HUES64 (cell line): ENCODE data around the gene MYL5.
A peak's percentile ranks its signal among the peaks of the same experiment; 100 is the strongest.
"Not testable (repeated sequence)": the region's sequence is repeated elsewhere in the genome, so short reads cannot be mapped to it uniquely, and the experiment has no call there.

ENCODE experiments used
- H3K27ac ChIP-seq: 2 replicates; pipeline ENCODE4 v1.7.0; 2013; ENCODE audit warnings: low read depth, low read length, inconsistent platforms
- H3K27me3 ChIP-seq: 2 replicates; pipeline ENCODE4 v1.6.1; 2013; ENCODE audit warnings: mild to moderate bottlenecking, low read length; ENCODE audit not compliant: insufficient read depth
- H3K36me3 ChIP-seq: 2 replicates; pipeline ENCODE4 v1.6.1; 2013; ENCODE audit warnings: mild to moderate bottlenecking, low read length; ENCODE audit not compliant: insufficient read depth
- H3K4me1 ChIP-seq: 2 replicates; pipeline ENCODE4 v1.6.1; 2013; ENCODE audit warnings: mild to moderate bottlenecking, low read length, moderate library complexity; ENCODE audit not compliant: insufficient read depth
- H3K4me3 ChIP-seq: 2 replicates; pipeline ENCODE4 v1.5.1; 2013; ENCODE audit warnings: mild to moderate bottlenecking, low read length, moderate library complexity
- H3K9ac ChIP-seq: 2 replicates; pipeline ENCODE4 v1.6.1; 2013; ENCODE audit warnings: mild to moderate bottlenecking, low read depth, low read length
- H3K9me3 ChIP-seq: 2 replicates; pipeline ENCODE4 v1.6.1; 2013; ENCODE audit warnings: low read depth, low read length; ENCODE audit not compliant: insufficient read depth
- WGBS: fragments of 150-250, 120-280 bp; methylation state at CpG from one replicate; pipeline ENCODE4 v1.1.7; 2013; ENCODE audit warnings: missing lambda C conversion rate; 5-methylcytosine and 5-hydroxymethylcytosine counted together

Gene MYL5

DNA sequence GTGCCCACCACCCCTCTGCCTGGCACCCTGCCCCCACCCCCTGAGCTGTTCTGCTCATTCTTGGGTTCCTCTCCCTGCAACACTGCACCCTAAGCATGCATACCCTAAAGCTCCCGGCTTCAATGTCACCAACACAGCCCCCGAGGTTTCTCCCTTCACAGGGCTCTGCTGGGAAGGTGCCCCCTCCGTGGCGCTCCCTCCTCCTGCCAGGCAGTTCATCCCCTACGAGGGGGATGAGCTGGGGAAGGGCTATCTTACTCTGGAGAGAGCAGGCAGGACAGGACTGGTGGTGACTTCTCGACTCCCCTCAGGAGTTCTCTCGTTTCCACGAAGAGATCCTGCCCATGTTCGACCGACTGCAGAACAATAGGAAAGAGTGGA, 6.8 kb upstream of the MYL5 start:
- H3K9me3 ChIP-seq, result no peaks in the 10 kb centered on the region
- H3K36me3 ChIP-seq, result peaks cover 19% of the 10 kb centered on the region
- H3K27ac ChIP-seq, result no peak overlapping the region
- H3K27me3 ChIP-seq, result no peaks in the 10 kb centered on the region
- H3K9ac ChIP-seq, result no peak overlapping the region
- no peak overlapping the region for H3K4me3 ChIP-seq
- no peaks in the 10 kb centered on the region for H3K4me1 ChIP-seq
- WGBS, result 69% methylated on average over 10 of the region's 10 CpGs

DNA sequence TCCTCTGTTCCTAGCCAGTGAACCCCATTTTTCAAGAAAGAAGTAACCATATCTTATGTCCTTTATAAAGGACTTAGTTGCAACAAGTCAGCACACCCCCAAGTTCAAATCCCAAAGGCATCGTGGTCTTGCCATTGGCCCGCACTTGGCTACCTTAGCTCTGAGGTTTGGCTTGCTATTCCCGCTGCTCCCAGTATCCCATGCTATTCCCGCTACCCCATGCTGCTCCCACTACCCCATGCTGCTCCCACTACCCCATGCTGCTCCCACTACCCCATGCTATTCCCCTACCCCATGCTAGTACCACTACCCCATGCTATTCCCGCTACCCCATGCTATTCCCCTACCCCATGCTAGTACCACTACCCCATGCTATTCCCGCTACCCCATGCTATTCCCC, 6.1 kb upstream of the MYL5 start:
- H3K27me3 ChIP-seq, H3K4me1 ChIP-seq, H3K27ac ChIP-seq, H3K9ac ChIP-seq, H3K9me3 ChIP-seq, H3K4me3 ChIP-seq: not testable (repeated sequence)
- peaks cover 26% of the 10 kb centered on the region for H3K36me3 ChIP-seq
- 87% methylated on average over 6 of the region's 6 CpGs for WGBS

DNA sequence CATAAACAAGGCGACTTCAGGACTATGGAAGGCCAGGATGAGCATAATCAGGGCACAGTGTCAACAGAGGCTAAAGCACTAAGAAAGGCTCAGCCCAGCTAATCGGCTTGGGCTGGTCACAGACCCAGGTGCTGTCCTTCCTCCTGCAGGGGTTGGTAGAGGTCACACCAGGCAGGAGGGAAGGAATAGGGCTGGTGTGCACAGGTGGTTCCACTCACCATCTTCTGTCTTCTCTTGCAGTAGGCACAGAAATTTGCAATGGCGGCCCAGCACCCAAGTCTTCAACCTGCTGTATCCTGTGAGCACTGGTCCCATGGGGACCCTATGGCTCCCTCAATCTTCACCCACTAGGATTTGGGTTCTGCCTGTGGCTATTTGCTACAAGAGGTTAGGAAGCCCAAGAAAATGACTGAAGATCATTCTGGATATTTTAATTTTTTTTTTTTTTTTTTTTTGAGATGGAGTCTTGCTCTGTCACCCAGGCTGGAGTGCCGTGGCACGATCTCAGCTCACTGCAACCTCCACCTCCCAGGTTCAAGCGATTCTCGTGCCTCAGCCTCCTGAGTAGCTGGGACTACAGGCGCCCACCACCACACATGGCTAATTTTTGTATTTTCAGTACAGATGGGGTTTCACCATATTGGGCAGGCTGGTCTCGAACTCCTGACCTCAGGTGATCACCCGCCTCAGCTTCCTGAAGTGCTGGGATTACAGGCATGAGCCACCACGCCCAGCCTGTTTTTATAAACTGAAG, 4.4 kb upstream of the MYL5 start:
- WGBS, result 93% methylated on average over 11 of the region's 11 CpGs
- H3K36me3 ChIP-seq, result peaks cover 26% of the 10 kb centered on the region
- H3K9me3 ChIP-seq, H3K4me1 ChIP-seq, H3K27ac ChIP-seq, H3K4me3 ChIP-seq, H3K27me3 ChIP-seq, H3K9ac ChIP-seq: not testable (repeated sequence)

DNA sequence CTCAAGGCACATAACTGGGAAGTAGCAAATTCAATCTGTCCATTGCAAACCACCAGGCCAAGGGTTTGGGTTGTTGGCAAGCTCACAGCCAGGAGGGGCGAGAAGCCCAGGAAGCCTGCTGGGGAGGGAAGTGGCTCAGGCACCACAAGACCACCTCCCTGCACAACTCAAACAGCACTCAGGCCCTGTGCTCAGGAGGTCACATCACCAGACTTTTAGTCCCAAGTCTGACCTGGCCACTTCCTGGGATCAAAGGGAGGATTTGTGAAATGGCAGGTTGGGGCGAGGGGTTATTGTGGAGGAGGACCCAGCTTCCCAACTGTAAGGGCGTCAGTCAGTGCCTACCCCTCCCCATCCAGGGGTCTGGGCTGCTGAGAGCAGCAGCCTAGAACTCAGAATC, 2.6 kb upstream of the MYL5 start:
- H3K36me3 ChIP-seq, result peaks cover 26% of the 10 kb centered on the region
- no peaks in the 10 kb centered on the region for H3K9me3 ChIP-seq
- H3K4me1 ChIP-seq, result 0 out of 2 replicates have a peak, but pooled peaks cover 3% of the 10 kb centered on the region
- WGBS, result 89% methylated on average over 2 of the region's 3 CpGs
- no peaks in the 10 kb centered on the region for H3K27me3 ChIP-seq
- no peak overlapping the region for H3K4me3 ChIP-seq
- no peak overlapping the region for H3K27ac ChIP-seq
- no peak overlapping the region for H3K9ac ChIP-seq

DNA sequence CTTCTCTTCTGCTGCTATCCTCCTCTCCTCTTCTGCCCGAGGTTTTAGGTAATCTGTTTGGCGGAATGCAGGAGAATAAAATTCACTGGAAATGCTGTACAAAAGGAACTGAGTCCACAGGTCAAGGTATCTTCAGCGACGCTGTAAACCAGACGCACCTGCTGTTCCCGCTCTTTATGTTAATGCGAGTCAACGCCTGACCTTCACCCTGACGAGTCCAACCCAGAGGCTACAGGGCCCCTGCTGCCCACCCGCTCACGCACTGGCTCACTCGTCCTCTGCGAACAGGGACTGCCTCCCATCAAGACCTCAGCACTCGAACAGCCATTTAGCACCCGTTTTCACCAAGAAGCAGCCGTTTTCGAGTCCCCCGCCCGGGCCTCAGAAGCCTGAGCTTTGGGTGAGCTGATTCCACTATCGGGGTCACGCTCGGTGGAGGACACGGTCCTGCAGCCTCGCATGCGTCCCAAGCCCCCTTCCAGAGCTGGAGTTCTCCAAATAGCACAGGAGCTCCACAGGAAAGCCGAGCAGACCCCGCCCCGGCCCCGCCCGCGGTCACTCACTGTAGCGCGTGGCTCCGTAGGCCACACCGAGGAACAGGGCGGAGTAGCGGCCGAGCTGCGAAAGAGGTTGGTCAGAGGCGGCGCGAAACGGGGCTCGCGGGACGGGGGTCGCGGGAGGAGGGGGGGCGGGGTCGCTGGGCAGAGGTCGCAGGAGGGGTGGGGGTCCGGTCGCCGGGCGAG, 822 bp upstream of the MYL5 start:
- Histone ChIP-seq H3K4me1 (0 out of 2 replicates have a peak, but pooled peaks cover 3% of the 10 kb centered on the region), H3K9me3 (no peaks in the 10 kb centered on the region), H3K36me3 (peaks cover 26% of the 10 kb centered on the region), H3K27ac (peak overlapping the region; percentile 81), H3K27me3 (no peaks in the 10 kb centered on the region), H3K4me3 (peak overlapping the region; percentile 90), H3K9ac (peak overlapping the region; percentile 87)
- WGBS, result 7% methylated on average over 54 of the region's 55 CpGs

DNA sequence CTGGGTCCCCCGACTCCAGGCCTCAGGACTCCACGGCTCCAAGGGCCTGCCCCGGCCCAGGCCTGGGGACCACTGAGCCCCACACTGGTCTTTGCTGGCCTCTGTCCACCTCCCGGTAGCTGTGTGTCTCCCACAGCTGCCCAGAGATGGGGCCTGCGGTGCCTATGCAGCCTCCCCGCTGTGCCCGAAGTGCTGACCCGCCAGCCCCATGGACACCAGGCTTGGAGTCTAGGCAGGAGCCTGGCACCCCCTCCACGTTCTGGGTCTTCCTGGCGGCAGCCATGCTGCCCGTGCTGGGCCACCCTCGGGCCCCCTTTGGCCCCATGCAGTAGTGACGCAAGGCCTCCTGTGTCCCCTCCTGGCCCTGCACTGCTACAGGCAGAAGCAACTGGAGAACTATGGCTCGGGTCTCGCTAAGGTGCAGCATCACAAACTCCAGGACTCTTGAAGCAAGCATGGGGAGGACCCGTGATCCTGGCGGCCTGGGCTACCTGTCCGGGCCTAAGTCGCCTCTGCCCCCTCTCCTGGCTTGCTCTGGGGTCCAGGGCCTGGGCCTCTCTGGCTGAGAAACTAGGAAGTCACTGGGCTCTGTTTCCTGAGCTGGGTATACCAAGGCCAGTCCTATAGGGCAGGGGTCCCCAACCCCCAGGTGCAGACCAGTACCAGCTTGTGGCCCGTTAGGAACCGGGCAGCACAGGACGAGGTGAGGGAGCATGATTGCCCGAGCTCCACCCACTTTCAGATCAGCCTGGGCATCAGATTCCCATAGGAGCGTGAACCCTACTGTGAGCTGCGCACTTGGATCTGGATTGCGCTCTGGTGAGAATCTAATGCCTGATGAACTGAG, 917 bp downstream of the MYL5 start:
- no peaks in the 10 kb centered on the region for H3K9me3 ChIP-seq
- 85% methylated on average over 26 of the region's 26 CpGs for WGBS
- H3K4me3 ChIP-seq, result peak overlapping the region; percentile 90
- peak overlapping the region; percentile 92 for H3K9ac ChIP-seq
- peak overlapping the region; percentile 72; the same call in 1 of the 2 replicates for H3K27ac ChIP-seq
- peaks cover 26% of the 10 kb centered on the region for H3K36me3 ChIP-seq
- no peaks in the 10 kb centered on the region for H3K27me3 ChIP-seq
- 0 out of 2 replicates have a peak, but pooled peaks cover 3% of the 10 kb centered on the region for H3K4me1 ChIP-seq

DNA sequence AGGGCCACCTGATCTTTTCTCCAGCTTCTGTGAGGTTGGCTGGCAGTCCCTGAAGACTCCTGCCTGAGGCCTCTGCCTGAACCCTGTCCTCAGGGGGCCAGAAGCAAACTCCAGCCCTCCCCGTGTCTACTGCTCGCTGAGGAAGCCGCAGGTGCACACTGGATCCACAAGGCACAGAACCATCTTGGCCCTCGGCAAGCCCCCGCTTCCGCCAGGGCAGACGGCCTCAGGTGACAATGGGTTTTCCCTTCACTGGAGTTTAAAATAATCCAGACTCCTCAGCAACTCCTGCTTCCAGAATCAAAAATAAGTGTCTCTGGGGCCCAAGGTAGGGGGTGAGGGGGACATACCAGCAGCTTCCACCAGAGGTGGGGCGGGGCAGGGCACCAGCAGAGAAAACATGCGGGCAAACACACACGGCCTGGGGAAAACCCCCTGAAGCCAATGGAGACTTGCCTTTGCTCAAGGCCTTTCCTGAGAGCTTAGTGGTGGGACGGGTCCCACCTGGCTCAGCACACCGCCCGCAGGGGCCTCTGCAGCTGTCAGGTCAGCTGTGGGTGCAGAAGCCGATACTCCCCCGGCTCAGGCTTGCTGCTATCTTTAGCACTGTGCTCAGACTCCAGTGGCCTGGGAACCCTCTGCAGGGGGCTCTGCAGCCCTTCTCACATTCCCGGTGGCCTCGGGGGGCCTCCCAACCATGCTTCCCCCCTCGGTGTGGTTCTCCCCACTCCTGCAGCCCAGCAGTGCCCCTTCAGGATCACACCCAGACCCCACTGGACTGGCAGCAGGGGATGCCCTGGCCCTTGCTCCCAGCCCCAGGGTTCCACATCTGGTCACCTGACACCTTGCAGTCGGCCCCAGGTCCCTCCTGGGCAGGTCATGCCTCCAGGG, 1.9 kb downstream of the MYL5 start:
- Histone ChIP-seq H3K27ac (no peak overlapping the region), H3K27me3 (no peaks in the 10 kb centered on the region), H3K4me1 (0 out of 2 replicates have a peak, but pooled peaks cover 7% of the 10 kb centered on the region), H3K36me3 (peaks cover 20% of the 10 kb centered on the region), H3K4me3 (no peak overlapping the region), H3K9me3 (no peaks in the 10 kb centered on the region), H3K9ac (no peak overlapping the region)
- WGBS, result 87% methylated on average over 19 of the region's 19 CpGs

DNA sequence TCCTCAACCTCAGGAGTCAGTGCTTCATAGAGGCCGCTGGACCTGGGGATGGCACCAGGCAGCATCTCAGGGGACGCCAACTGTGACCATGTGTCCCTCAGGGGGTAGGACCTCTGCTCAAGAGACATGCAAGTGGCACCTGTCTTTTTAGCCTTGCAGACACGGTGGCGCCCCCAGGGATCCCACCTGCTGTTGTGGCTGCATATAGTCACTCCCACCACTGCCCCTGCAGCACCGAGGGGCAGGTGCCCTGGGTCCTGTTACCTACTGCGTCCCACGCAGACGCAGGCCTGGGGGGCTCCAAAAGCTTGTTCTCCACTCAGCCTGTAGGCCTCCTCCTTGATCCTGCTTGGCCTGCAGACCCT, 2.5 kb downstream of the MYL5 start:
- Histone ChIP-seq H3K4me1 (0 out of 2 replicates have a peak, but pooled peaks cover 7% of the 10 kb centered on the region), H3K4me3 (no peak overlapping the region), H3K36me3 (peaks cover 14% of the 10 kb centered on the region), H3K9ac (no peak overlapping the region), H3K27me3 (no peaks in the 10 kb centered on the region), H3K27ac (no peak overlapping the region), H3K9me3 (no peaks in the 10 kb centered on the region)
- 86% methylated on average over 8 of the region's 8 CpGs for WGBS

DNA sequence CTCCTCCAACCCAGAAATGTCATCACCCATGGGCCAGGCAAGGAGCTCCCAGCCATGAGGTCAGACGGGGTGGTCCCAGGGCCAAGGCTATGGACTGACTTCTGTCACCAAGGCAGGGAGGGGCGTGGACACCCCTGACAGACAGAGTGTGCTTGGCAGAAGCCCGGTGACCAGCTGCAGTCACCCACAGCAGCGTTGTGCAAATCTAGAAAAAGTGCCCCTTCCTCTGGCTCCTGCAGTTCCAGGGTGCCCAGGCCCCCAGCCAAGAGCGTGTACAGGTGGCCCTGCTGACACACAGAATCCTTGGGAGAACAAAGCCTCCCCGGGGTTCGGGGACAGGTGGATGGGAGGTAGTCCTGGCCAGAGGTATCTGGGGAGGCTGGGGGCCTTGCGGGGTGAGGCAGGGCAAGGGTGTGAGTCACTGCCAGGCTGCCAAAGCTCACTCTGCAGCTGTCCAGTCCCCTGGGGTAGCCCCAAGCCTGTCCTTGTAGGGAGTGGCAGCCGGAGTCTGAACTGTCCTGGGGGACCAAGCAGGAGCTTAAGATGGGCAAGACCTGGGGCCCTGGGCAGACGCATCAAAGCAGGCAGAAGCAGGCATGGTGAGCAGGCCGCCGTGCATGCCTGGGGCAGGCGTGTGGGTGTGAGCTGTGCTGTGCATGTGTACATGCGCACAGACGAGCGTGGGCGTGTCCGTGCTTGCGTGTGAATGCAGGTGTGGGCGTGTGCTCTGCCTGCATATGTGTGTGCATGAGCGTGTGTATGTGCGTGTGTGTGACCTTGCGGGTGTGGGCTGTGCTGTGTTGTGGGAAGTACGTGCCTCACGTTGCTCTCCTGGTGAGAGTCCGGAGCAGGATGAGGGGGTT, 3.3 kb downstream of the MYL5 start:
- 88% methylated on average over 26 of the region's 26 CpGs for WGBS
- no peaks in the 10 kb centered on the region for H3K27me3 ChIP-seq
- H3K36me3 ChIP-seq, result peaks cover 6% of the 10 kb centered on the region
- no peaks in the 10 kb centered on the region for H3K9me3 ChIP-seq
- H3K9ac ChIP-seq, result no peak overlapping the region
- no peak overlapping the region for H3K27ac ChIP-seq
- 0 out of 2 replicates have a peak, but pooled peaks cover 7% of the 10 kb centered on the region for H3K4me1 ChIP-seq
- H3K4me3 ChIP-seq, result no peak overlapping the region
